Fibroblast of villous mesenchyme (primary cell): Measurements from ENCODE around the gene CHERP. TPM values are rescaled to one million over a fixed set of nuclear protein-coding genes. Genes with fewer than 3 reads are reported as not detected.

Source experiments
- DNase-seq: peaks from one replicate; pipeline ENCODE4 v3.0.0-alpha.2; 2010; ENCODE audit warnings: low read depth
- H3K4me3 ChIP-seq: 2 replicates; pipeline ENCODE4 v1.5.1; 2011; ENCODE audit warnings: low read depth, mild to moderate bottlenecking, low read length
- CTCF ChIP-seq: IDR thresholded peaks from 2 replicates; pipeline ENCODE4 v1.5.1; 2012; ENCODE audit warnings: low read depth, mild to moderate bottlenecking, low read length; ENCODE audit not compliant: insufficient read depth
- total RNA-seq: library from RNA; depleted of rRNA; stranded (reverse); fragments of >200 nt; gene quantifications from 2 replicates; pipeline ENCODE4 v1.2.3, GENCODE V29; 2012

Gene CHERP
- total RNA-seq, 1 donor: 6.5 TPM

GRCh38 chr19:16540948-16541347 lies 1.3 kb downstream of the CHERP start:
- H3K4me3 ChIP-seq: peak overlapping the region; percentile 95
- no peak for TF ChIP-seq CTCF
- no peak for DNase-seq

- DNase-seq: no peak
- no peak for TF ChIP-seq CTCF
- H3K4me3 ChIP-seq: no peak overlapping the region
These were observed 5.1 kb downstream of the CHERP start for GRCh38 chr19:16537111-16537510.

- no peak for DNase-seq
- TF ChIP-seq CTCF: no peak
- no peak overlapping the region for H3K4me3 ChIP-seq
These were observed 6.1 kb downstream of the CHERP start for GRCh38 chr19:16536130-16536529.

- no peak overlapping the region for H3K4me3 ChIP-seq
- TF ChIP-seq CTCF: no peak
- no peak for DNase-seq
These were observed 6.9 kb downstream of the CHERP start for GRCh38 chr19:16535381-16535780.

- no peak overlapping the region for H3K4me3 ChIP-seq
- no peak for TF ChIP-seq CTCF
- no peak for DNase-seq
These were observed 9.6 kb downstream of the CHERP start for GRCh38 chr19:16532440-16533234.

GRCh38 chr19:16531380-16531669 lies 10.9 kb downstream of the CHERP start:
- no peak overlapping the region for H3K4me3 ChIP-seq
- TF ChIP-seq CTCF: no peak
- no peak for DNase-seq
